NCI-H82 treated with DMSO at 0.1 percent for 48 hours (cell line): ENCODE results near the gene SCCPDH.
A peak's percentile ranks its signal among the peaks of the same experiment; 100 is the strongest.
"Not testable (repeated sequence)": the region's sequence is repeated elsewhere in the genome, so short reads cannot be mapped to it uniquely, and the experiment has no call there.

ENCODE experiments used
- DNase-seq: peaks from one replicate; lab custom pipeline; 2025; ENCODE audit not compliant: unreplicated experiment; lab: John Stamatoyannopoulos, UW

The SCCPDH gene

DNA sequence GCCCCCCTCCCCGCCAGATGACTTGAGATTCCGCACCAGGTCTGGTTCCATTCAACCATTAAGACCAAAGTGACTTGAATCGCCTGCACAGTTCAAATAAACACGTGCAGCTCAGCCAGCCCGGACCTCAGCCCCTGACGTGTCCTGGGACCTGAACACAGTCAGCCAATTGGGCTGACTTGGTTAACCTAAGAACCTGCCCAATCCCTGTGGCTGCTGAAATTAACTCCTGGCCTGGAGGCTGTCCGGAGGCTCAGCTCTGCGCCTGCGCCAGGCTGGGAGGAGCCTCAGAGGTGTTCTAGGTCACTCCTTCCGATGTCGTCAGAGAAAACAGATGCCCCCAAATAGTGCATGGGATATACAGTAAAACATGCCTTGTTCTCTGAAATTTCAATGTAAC lies 73.4 kb downstream of the SCCPDH start:
- DNase-seq, result no peak

- DNase-seq, result no peak
These were observed 73.9 kb downstream of the SCCPDH start for GRCh38 chr1:246798107-246798506.

DNA sequence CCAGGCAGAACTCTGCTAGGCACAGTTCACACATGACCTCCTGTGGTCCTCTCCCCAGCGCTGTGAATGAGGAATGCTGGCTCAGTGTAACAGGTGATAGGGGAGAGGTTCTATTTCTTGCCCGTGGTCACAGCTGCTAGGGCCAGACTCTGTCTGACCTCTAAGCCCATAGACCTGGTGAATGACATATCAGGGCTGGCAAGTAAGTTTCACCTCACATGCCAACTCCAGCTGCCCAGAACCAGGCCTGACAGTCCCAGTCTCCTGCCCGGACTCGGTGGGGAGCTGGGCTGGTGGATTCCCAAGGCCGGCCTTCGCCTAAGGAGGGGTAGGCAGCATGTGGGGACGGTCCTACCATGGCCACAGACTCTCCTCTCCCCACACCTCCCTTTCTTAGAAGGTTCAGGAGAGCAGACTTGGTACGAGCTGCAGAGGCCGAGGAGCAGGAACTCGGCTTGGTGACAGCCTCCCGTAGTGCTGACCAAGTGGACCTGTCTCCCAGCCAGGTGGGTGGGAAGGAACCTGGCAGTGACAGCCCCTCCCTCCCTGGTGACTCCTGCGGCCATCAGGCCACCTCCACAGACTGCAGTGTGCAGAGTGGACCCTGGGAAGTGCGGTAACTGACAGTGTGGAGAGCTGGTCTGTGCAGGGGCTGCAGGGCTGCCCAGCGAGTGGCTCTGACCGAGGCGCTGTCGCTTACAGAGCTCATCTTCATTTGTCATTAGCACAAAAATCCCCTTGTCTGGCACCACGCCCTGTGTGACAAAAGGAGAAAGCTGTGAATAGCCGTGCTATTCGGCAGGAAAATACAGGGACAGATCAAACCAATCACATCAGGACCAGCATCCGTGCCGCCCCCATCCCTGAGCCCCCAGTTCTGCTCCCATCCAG lies 74.6 kb downstream of the SCCPDH start:
- no peak for DNase-seq

DNA sequence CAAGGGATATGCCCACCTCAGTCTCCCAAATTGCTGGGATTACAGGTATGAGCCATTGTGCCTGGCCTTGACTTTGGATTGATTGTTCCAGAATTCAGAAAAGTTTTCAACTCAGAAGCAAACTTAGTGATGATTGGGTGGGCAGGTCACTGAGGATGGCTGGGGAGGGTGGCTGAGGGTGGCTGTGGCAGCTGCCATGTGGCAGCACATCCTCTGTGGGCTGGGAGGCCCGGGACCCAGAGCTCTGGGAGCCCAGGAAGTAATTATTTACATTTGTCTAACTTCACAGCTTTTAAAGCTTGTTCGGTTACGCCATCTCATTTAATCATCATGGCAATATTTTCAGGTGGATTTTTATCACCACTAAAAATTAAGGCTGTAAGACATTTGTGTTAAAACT lies 76.1 kb downstream of the SCCPDH start:
- DNase-seq, result no peak

DNA sequence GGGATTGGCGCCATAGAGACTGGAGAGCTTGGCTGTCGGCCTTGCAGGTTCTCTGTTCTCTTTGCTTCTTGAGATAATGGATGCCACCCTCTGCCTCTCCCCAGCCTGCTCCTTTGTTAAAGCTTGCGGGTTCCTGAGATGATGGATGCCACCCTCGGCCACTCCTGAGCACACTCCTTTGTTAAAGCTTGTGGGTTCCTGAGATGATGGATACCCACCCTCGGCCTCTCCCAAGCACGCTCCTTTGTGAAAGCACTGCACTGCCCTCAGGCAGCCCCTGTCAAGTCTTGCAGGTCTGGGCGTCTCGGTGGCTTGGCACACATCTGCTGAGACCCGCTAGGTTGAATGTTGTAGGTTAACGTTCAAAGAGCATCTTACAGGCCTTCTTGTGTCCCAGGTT lies 76.5 kb downstream of the SCCPDH start:
- no peak for DNase-seq

GRCh38 chr1:246801241-246802020 lies 77.2 kb downstream of the SCCPDH start:
- DNase-seq, result peak; percentile 12

DNA sequence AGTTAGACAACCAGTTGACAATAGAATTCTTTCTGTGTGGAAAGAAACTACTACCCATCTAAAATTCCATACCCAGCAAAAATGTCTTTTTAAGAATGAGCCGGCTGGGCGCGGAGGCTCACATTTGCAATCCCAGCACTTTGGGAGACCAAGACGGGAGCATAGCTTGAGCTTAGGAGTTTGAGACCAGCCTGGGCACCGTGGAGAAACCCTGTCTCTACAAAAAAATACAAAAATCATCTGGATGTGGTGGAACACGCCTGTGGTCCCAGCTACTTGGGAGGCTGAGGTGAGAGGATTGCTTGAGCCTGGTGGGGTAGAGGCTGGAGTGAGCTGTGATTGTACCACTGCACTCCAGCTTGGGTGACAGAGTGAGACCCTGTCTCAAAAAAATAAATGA lies 79.2 kb downstream of the SCCPDH start:
- DNase-seq, result no peak

DNA sequence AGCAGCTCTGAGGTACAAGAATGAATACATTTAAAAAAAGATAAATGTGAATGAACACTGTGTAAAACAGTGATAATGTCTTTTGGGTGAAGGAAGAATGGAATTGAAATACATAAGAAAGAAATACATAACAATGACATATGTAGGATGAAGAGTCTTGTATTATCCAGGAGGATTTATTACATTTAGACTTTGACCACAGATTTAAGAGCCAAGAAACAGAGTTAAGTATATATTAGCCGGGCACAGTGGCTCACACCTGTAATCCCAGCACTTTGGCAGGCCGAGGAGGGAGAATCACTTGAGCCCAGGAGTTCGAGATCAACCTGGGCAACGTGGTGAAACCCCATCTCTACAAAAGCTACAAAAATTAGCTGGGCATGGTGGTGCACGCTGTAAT lies 79.7 kb downstream of the SCCPDH start:
- DNase-seq, result no peak

GRCh38 chr1:246805135-246805716 lies 81.0 kb downstream of the SCCPDH start:
- DNase-seq, result no peak

DNA sequence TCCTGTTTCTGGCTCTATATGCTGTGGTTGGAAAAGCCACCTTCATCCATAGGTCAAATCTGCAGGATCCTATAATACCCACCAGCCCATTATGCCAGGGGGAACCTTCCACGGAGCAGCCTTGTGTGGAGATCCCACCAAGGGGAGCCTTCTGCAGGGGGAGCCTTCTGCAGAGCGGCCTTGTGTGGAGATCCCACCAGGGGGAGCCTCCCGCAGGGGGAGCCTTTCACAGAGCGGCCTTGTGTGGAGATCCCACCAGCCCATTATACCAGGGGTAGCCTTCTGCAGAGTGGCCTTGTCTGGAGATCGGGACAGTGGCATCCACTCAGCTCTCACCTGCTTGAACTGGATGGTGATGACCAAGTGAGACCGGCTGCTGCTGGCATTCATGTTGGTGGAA lies 85.3 kb downstream of the SCCPDH start:
- DNase-seq, result no peak

- no peak for DNase-seq
These were observed 87.8 kb downstream of the SCCPDH start for GRCh38 chr1:246811985-246812384.

GRCh38 chr1:246813325-246813724 lies 89.1 kb downstream of the SCCPDH start:
- DNase-seq, result not testable (repeated sequence)

DNA sequence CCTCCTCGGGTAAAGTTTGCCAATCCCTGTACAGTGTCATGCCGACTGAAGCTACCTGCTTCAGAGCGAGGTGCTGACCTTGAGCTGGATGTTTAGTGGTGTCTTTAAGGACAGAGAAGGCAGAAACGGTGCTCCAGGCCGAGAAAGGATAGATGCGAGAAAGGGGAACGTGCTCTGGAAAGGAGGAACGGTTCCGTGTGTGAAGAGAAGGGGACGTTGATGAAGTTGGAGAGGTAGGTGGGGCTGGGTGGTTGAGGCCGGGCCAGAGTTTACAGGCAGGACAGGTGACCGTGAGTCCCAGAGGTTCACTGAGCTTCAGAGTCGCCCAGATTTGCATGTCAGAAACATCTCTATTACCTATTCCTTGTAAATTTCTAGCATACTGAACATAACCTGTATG lies 90.7 kb downstream of the SCCPDH start:
- DNase-seq, result no peak

DNA sequence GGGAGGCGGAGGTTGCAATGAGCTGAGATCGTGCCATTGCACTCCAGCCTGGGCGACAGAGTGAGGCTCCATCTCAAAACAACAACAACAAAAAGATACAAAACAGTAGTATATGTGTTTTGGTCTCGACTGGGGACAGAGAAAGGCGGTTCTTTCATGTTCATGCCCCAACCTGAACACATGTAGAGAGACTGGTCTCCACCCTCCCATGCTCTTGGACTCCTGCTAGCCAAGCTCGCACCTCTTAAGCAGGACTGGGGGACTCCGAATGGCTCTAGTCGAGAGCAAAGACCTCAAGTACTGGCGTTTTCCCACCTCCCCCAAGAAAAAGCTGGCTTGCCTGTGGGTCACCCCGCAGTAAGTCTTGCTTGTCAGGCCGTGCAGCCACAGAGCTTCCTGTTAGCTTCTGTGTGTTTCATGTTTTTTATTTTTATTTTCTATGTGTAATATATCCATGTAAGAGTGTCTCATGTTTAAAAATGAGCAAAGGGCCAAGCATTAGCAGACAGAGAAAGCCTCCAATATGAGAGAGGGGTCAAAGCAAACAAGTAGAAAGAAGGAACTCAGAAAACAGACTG lies 91.6 kb downstream of the SCCPDH start:
- DNase-seq, result no peak
